Stomach (tissue), 9 donors: ENCODE measurements around the gene TPCN1. TPM values are rescaled to one million over a fixed set of nuclear protein-coding genes. Genes with fewer than 3 reads are reported as not detected.

Experiments used
- DNase-seq, 2 donors: peaks; one replicate each; pipeline versions ENCODE4 v3.0.0 to v3.0.0-alpha.2; 2013 to 2019
- H3K27ac ChIP-seq, 5 donors: fragments of 200-600 bp in 4 of 5; sonication (generic) in 4 of 5; one replicate each; pipeline ENCODE4 v1.5.1; 2013 to 2019; ENCODE audit warnings: mild to moderate bottlenecking in 1 of 5, moderate library complexity in 1 of 5
- H3K27me3 ChIP-seq, 3 donors: fragments of 200-600 bp; sonication (generic); one replicate each; pipeline ENCODE4 v1.5.1; 2017 to 2019; ENCODE audit warnings: mixed run types in 1 of 3
- H3K36me3 ChIP-seq, 4 donors: fragments of 200-600 bp; sonication (generic); 1 replicate in 3 of 4; 2 replicates in 1 of 4; pipeline ENCODE4 v1.5.1; 2016 to 2019
- H3K4me1 ChIP-seq, 4 donors: fragments of 200-600 bp; sonication (generic); one replicate each; pipeline ENCODE4 v1.5.1; 2016 to 2019
- H3K4me3 ChIP-seq, 4 donors: fragments of 200-600 bp; sonication (generic) in 3 of 4; one replicate each; pipeline ENCODE4 v1.5.1; 2016 to 2019; ENCODE audit warnings: mild to moderate bottlenecking in 1 of 4
- H3K9me3 ChIP-seq, 4 donors: fragments of 200-600 bp; sonication (generic); one replicate each; pipeline ENCODE4 v1.5.1; 2016 to 2019
- EP300 ChIP-seq: sonication (generic); formaldehyde crosslinking; IDR thresholded peaks from one replicate; pipeline ENCODE4 v1.6.1; 2017; ENCODE audit warnings: antibody characterized with exemption
- POLR2A ChIP-seq, 4 donors: fragments of 450-650 bp; IDR thresholded peaks; one replicate each; pipeline ENCODE4 v1.6.1; 2016; ENCODE audit warnings: antibody characterized with exemption in 4 of 4, control low read depth in 2 of 4, mild to moderate bottlenecking in 1 of 4, moderate library complexity in 1 of 4
- POLR2AphosphoS5 ChIP-seq, 3 donors: sonication (generic); formaldehyde crosslinking; IDR thresholded peaks; one replicate each; pipeline ENCODE4 v1.6.1; 2016; ENCODE audit warnings: antibody characterized with exemption in 3 of 3
- WGBS, 5 donors: extraction: QIAGEN DNeasy Blood & Tissue Kit in 3 of 5; methylation state at CpG; one replicate each; pipeline versions ENCODE4 v1.1.5 to v1.1.7; 2013 to 2018; 5-methylcytosine and 5-hydroxymethylcytosine counted together
- intact Hi-C: fragments of 100-400 bp; cut with DNase I; formaldehyde crosslinking; loops from one replicate; pipeline ENCODE4 v1.15.1; 2023; ENCODE audit warnings: low total_unique reads
- polyA plus RNA-seq, 3 donors: library from polyadenylated mRNA; stranded (reverse); fragments of 200-250 nt; gene quantifications; one replicate each; pipeline ENCODE4 v1.2.3, GENCODE V29; 2013
- total RNA-seq, 5 donors: library from RNA; depleted of rRNA; stranded (reverse); fragments of >200 nt; gene quantifications; one replicate each; pipeline versions ENCODE4 v1.1.0 to v1.2.3, GENCODE V29; 2014 to 2016
- TF ChIP-seq, protein P1 (sequence below), 7 experiments: fragments of 450-650 bp in 4 of 7; fragments of 200-600 bp in 3 of 7; sonication (generic) in 3 of 7; IDR thresholded peaks; one replicate each; pipeline ENCODE4 v1.5.1; 2016 to 2019; ENCODE audit warnings: antibody characterized with exemption in 7 of 7, control low read depth in 2 of 7, mild to moderate bottlenecking in 1 of 7
- donor health status: healthy with polysubstance abuse.
- donor health status: Bipolar disorder and iron deficiency.
- donor health status: healthy.

The TPCN1 gene
- total and polyA plus RNA-seq, 8 donors: 5.8 to 78.2 (median 30.2) TPM

DNA sequence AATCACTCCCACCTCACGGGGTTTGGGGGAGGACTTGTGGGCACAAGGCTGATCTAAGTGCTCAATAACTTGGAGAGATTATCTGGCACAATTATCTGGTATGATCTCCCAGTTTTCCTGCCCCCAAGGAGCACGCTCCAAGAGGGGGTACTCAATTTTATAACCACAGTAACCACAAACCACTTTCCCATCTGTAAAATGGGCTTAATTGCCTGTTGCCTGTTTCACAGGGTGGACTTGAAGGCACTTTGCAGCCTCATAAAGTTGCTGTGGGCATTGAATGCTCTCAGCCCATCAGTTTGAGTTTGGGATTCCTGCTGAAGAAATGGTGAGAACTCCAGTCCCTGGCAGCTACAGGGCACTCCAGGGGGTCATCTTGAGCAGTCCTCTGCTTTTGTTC, 109.2 kb downstream of the TPCN1 start:
- Histone ChIP-seq H3K27ac (no peak overlapping the region), H3K4me3 (no peak overlapping the region), H3K27me3 (no peaks in the 10 kb centered on the region), H3K4me1 (peaks cover 12 to 53% (median 35%) of the 10 kb centered on the region in 4 donors), H3K36me3 (peaks cover 10 to 51% (median 38%) of the 10 kb centered on the region in 4 donors), H3K9me3 (no peaks in the 10 kb centered on the region)
- WGBS, 5 donors: 95 to 100% (median 96%) methylated on average over 2 of the region's 2 CpGs
- TF ChIP-seq, protein P1, sequence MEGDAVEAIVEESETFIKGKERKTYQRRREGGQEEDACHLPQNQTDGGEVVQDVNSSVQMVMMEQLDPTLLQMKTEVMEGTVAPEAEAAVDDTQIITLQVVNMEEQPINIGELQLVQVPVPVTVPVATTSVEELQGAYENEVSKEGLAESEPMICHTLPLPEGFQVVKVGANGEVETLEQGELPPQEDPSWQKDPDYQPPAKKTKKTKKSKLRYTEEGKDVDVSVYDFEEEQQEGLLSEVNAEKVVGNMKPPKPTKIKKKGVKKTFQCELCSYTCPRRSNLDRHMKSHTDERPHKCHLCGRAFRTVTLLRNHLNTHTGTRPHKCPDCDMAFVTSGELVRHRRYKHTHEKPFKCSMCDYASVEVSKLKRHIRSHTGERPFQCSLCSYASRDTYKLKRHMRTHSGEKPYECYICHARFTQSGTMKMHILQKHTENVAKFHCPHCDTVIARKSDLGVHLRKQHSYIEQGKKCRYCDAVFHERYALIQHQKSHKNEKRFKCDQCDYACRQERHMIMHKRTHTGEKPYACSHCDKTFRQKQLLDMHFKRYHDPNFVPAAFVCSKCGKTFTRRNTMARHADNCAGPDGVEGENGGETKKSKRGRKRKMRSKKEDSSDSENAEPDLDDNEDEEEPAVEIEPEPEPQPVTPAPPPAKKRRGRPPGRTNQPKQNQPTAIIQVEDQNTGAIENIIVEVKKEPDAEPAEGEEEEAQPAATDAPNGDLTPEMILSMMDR (IDR thresholded peaks at IDR 0.05): no peak
- TF ChIP-seq POLR2AphosphoS5 (IDR thresholded peaks at IDR 0.05): no peak
- TF ChIP-seq POLR2A (IDR thresholded peaks at IDR 0.05): no peak
- no peak for TF ChIP-seq EP300
- DNase-seq: no peak
- intact Hi-C loops: no loop called here

DNA sequence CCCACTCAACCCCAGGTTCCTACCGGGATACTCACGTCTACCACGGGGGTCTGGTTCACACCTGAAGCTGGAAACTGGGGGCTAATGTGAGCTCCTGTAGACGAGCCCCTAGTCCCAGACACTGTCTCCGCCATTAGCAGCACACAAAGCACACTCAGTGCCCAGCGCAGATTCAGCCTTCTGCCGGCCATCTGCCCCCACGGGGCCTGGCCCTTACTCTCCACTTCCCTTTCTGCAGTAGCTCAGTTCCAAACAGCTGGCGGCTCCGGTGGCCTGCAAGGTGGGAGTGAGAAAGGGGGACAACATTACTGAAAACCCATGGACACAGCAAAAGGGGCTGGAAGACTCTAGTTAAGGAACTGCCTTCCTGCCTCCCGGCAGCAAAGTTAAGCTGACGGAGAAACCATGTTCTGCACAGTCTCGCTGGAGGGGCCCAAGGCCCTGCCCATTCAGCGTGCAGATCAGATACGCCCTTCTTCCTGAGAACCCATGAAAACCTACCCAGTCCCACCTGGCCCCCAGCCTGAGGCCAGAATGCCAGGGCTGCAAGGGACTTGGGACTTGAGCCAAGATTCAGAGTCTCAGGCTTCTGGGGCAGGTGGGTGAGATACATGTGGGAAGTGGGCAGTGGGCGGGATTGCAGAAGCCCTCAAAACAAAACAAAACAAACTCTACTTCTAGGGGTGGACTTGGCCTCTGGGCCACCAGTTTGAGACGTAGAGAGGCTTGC, 111.6 kb downstream of the TPCN1 start:
- no peak for DNase-seq
- H3K27ac ChIP-seq: peak overlapping the region in 2 of 5 donors; percentile 34 to 90
- 78 to 88% (median 82%) methylated on average over 14 to 17 of the region's 17 CpGs for WGBS, 5 donors

DNA sequence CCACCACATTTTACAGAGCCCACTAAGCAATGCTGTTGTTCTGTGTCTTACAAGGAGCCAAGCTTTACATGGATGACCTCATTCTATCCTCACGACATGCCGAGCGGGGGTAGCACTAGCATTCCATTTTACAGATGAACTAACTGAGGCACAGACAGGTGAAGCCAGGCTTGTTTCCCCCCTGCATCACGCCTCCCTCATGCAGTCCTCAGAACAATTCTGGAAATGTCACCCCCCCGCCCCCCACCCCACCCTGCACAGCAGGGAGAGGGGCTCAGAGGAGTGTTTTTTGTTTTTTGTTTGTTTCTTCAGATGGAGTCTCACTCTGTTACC, 112.1 kb downstream of the TPCN1 start:
- H3K4me3 ChIP-seq: peak overlapping the region; percentile 69 to 81 (median 78)
- peak overlapping the region in 4 of 5 donors; percentile 34 to 91 (median 86) for H3K27ac ChIP-seq
- 80 to 89% (median 87%) methylated on average over 5 of the region's 5 CpGs for WGBS, 5 donors

More for the DNA sequence above, 111.6 kb downstream of the TPCN1 start:
- TF ChIP-seq, protein P1 (IDR thresholded peaks at IDR 0.05): no peak
- TF ChIP-seq POLR2A (IDR thresholded peaks at IDR 0.05) (no peak), EP300 (no peak), POLR2AphosphoS5 (IDR thresholded peaks at IDR 0.05) (no peak)
- H3K36me3 ChIP-seq: peaks cover 10 to 50% (median 38%) of the 10 kb centered on the region in 4 donors
- no peaks in the 10 kb centered on the region for H3K9me3 ChIP-seq
- H3K4me3 ChIP-seq: peak overlapping the region; percentile 69 to 81 (median 78)
- H3K4me1 ChIP-seq: peaks cover 12 to 33% (median 31%) of the 10 kb centered on the region in 4 donors
- intact Hi-C loops: no loop called here
- H3K27me3 ChIP-seq: no peaks in the 10 kb centered on the region

More for the DNA sequence above, 112.1 kb downstream of the TPCN1 start:
- Histone ChIP-seq H3K27me3 (no peaks in the 10 kb centered on the region), H3K36me3 (peaks cover 10 to 45% (median 38%) of the 10 kb centered on the region in 4 donors), H3K9me3 (no peaks in the 10 kb centered on the region), H3K4me1 (peaks cover 12 to 33% (median 31%) of the 10 kb centered on the region in 4 donors)
- intact Hi-C loops: no loop called here
- no peak for DNase-seq
- TF ChIP-seq POLR2AphosphoS5 (IDR thresholded peaks at IDR 0.05): no peak
- no peak for TF ChIP-seq EP300
- TF ChIP-seq, protein P1 (IDR thresholded peaks at IDR 0.05): no peak
- TF ChIP-seq POLR2A (IDR thresholded peaks at IDR 0.05): no peak
